H1 (cell line): ENCODE results near the gene AIFM3. TPM values are rescaled to one million over a fixed set of nuclear protein-coding genes. Genes with fewer than 3 reads are reported as not detected.
"Not testable (repeated sequence)": the region's sequence is repeated elsewhere in the genome, so short reads cannot be mapped to it uniquely, and the experiment has no call there.

Experiments used
- CTCF ChIA-PET: fragments of 300-600 bp; sonication (Branson Sonifier 250); formaldehyde crosslinking; loops from one replicate; lab custom pipeline; 2021; ENCODE audit not compliant: partially characterized antibody; lab: Charles Lee
- POLR2A ChIA-PET: fragments of 300-600 bp; sonication (Branson Sonifier 250); formaldehyde crosslinking; loops from one replicate; lab custom pipeline; 2021; ENCODE audit warnings: inconsistent platforms; ENCODE audit not compliant: partially characterized antibody; lab: Charles Lee
- DNase-seq, 2 experiments: peaks; one replicate each; pipeline versions ENCODE4 v3.0.0 to v3.0.0-alpha.2; 2010 to 2022; ENCODE audit warnings: low spot score in 2 of 2, low read depth in 1 of 2, mixed read lengths in 1 of 2
- FAIRE-seq: peaks from 2 replicates; lab custom pipeline; 2011; peaks lifted over from hg19 to GRCh38; lab: Jason Lieb, UNC
- H2AFZ ChIP-seq: 2 replicates; pipeline ENCODE4 v1.8.1; 2012; ENCODE audit warnings: low read length, inconsistent platforms
- H2AK5ac ChIP-seq: 2 replicates; pipeline ENCODE4 v1.6.1; 2013; ENCODE audit warnings: low read depth, low read length
- H2BK120ac ChIP-seq: replicated peaks from 2 replicates; pipeline ENCODE3; 2013; ENCODE audit warnings: low read depth, low read length, inconsistent platforms
- H2BK12ac ChIP-seq: 2 replicates; pipeline ENCODE4 v1.6.1; 2013; ENCODE audit warnings: low read depth, low read length
- H2BK15ac ChIP-seq: 2 replicates; pipeline ENCODE4 v1.6.1; 2013; ENCODE audit warnings: low read length
- H2BK20ac ChIP-seq: 2 replicates; pipeline ENCODE4 v1.6.1; 2013; ENCODE audit warnings: low read length
- H2BK5ac ChIP-seq: 2 replicates; pipeline ENCODE4 v1.6.1; 2013; ENCODE audit warnings: low read depth, low read length
- H3K14ac ChIP-seq: 2 replicates; pipeline ENCODE4 v1.6.1; 2013; ENCODE audit warnings: inconsistent platforms; ENCODE audit not compliant: insufficient read length
- H3K18ac ChIP-seq: 2 replicates; pipeline ENCODE4 v1.6.1; 2013; ENCODE audit warnings: low read length; ENCODE audit errors: extremely low read depth
- H3K23ac ChIP-seq: 2 replicates; pipeline ENCODE4 v1.6.1; 2013; ENCODE audit warnings: inconsistent platforms; ENCODE audit not compliant: insufficient read length
- H3K23me2 ChIP-seq: 2 replicates; pipeline ENCODE4 v1.6.1; 2013; ENCODE audit warnings: low read depth, low read length
- H3K27ac ChIP-seq: 2 replicates; pipeline ENCODE4 v1.6.1; 2011; ENCODE audit warnings: low read depth, low read length, inconsistent platforms
- H3K27me3 ChIP-seq, 4 experiments: replicated peaks in 1 of 4; 1 replicate in 1 of 4; 2 replicates in 3 of 4; pipeline versions ENCODE4 v1.6.1 to v1.8.1; 2011 to 2013; ENCODE audit warnings: low read length in 3 of 4, mild to moderate bottlenecking in 3 of 4, inconsistent platforms in 2 of 4, mixed read lengths in 2 of 4, moderate library complexity in 1 of 4; ENCODE audit not compliant: control insufficient read depth in 3 of 4, insufficient read depth in 3 of 4; ENCODE audit errors: extremely low read depth in 1 of 4
- H3K36me3 ChIP-seq, 4 experiments: 2 replicates each; pipeline versions ENCODE4 v1.6.1 to v1.8.1; 2011 to 2013; ENCODE audit warnings: mild to moderate bottlenecking in 4 of 4, low read length in 3 of 4, moderate library complexity in 2 of 4, control low read depth in 1 of 4, inconsistent platforms in 1 of 4; ENCODE audit not compliant: insufficient read depth in 4 of 4, control insufficient read depth in 2 of 4
- H3K4ac ChIP-seq: replicated peaks from 2 replicates; pipeline ENCODE3; 2013; ENCODE audit warnings: low read length, low read depth, mixed read lengths, inconsistent platforms; ENCODE audit not compliant: insufficient read length
- H3K4me1 ChIP-seq, 4 experiments: replicated peaks in 1 of 4; 1 replicate in 1 of 4; 2 replicates in 3 of 4; pipeline versions ENCODE4 v1.6.1 to v1.8.1; 2011 to 2013; ENCODE audit warnings: low read length in 3 of 4, inconsistent platforms in 2 of 4, mixed read lengths in 1 of 4; ENCODE audit not compliant: insufficient read depth in 4 of 4, control insufficient read depth in 3 of 4
- H3K4me2 ChIP-seq, 2 experiments: 2 replicates each; pipeline versions ENCODE4 v1.6.1 to v1.8.1; 2011 to 2013; ENCODE audit warnings: low read depth in 2 of 2, low read length in 2 of 2, control low read depth in 1 of 2, inconsistent platforms in 1 of 2, mild to moderate bottlenecking in 1 of 2; ENCODE audit not compliant: insufficient read depth in 1 of 2
- H3K4me3 ChIP-seq, 4 experiments: fragments of 200-600, 300-600 bp in 1 of 4; sonication (generic), shearing (Covaris generic), sonication (Bioruptor Twin) in 1 of 4; 2 replicates each; pipeline versions ENCODE4 v1.5.1 to v1.8.1; 2011 to 2016; ENCODE audit warnings: low read length in 4 of 4, low read depth in 3 of 4, control low read depth in 2 of 4, inconsistent platforms in 2 of 4, mild to moderate bottlenecking in 2 of 4, mixed read lengths in 1 of 4, moderate library complexity in 1 of 4; ENCODE audit not compliant: insufficient read depth in 2 of 4; ENCODE audit errors: extremely low read depth in 1 of 4
- H3K56ac ChIP-seq: replicated peaks from 2 replicates; pipeline ENCODE3; 2013; ENCODE audit warnings: low read depth, mild to moderate bottlenecking, mixed read lengths, low read length, inconsistent platforms; ENCODE audit not compliant: insufficient read length
- H3K79me1 ChIP-seq: 2 replicates; pipeline ENCODE4 v1.6.1; 2013; ENCODE audit warnings: low read depth, low read length, control low read depth
- H3K79me2 ChIP-seq, 2 experiments: 2 replicates each; pipeline versions ENCODE4 v1.6.1 to v1.8.1; 2012 to 2013; ENCODE audit warnings: low read length in 2 of 2, mild to moderate bottlenecking in 2 of 2, inconsistent platforms in 1 of 2; ENCODE audit not compliant: insufficient read depth in 2 of 2, control insufficient read depth in 1 of 2
- H3K9ac ChIP-seq, 4 experiments: replicated peaks in 1 of 4; 1 replicate in 1 of 4; 2 replicates in 3 of 4; pipeline versions ENCODE4 v1.6.1 to v1.8.1; 2011 to 2013; ENCODE audit warnings: low read depth in 3 of 4, low read length in 3 of 4, control low read depth in 2 of 4, mild to moderate bottlenecking in 2 of 4, moderate library complexity in 2 of 4, inconsistent platforms in 1 of 4; ENCODE audit errors: extremely low read depth in 1 of 4
- H3K9me3 ChIP-seq, 2 experiments: 2 replicates each; pipeline versions ENCODE4 v1.6.1 to v1.8.1; 2012 to 2013; ENCODE audit warnings: mild to moderate bottlenecking in 2 of 2, moderate library complexity in 2 of 2, control low read depth in 1 of 2, inconsistent platforms in 1 of 2, low read depth in 1 of 2, low read length in 1 of 2, mixed read lengths in 1 of 2; ENCODE audit not compliant: insufficient read depth in 2 of 2
- H4K20me1 ChIP-seq, 2 experiments: replicated peaks in 1 of 2; 2 replicates each; pipeline versions ENCODE3 to v1.8.1; 2011 to 2013; ENCODE audit warnings: inconsistent platforms in 2 of 2, low read length in 2 of 2, mild to moderate bottlenecking in 1 of 2; ENCODE audit not compliant: insufficient read depth in 2 of 2, control insufficient read depth in 1 of 2
- H4K5ac ChIP-seq: 2 replicates; pipeline ENCODE4 v1.6.1; 2013; ENCODE audit warnings: low read length, low read depth, mixed read lengths, inconsistent platforms; ENCODE audit not compliant: insufficient read length
- H4K8ac ChIP-seq: 2 replicates; pipeline ENCODE4 v1.8.0; 2013; ENCODE audit warnings: mild to moderate bottlenecking, moderate library complexity, low read length, inconsistent platforms; ENCODE audit not compliant: insufficient read depth; ENCODE audit errors: extremely low read depth
- H4K91ac ChIP-seq: replicated peaks from 2 replicates; pipeline ENCODE3; 2013; ENCODE audit warnings: low read length, mixed read lengths, inconsistent platforms; ENCODE audit not compliant: insufficient read length
- WGBS, 2 experiments: shearing (Covaris generic) in 1 of 2; methylation state at CpG; one replicate each; pipeline versions ENCODE4 v1.1.6 to v1.1.7; 2013 to 2015; ENCODE audit warnings: low lambda C conversion rate in 2 of 2, mixed read lengths in 2 of 2, inconsistent platforms in 1 of 2, low coverage in 1 of 2, missing lambda C conversion rate in 1 of 2; ENCODE audit not compliant: insufficient replicate concordance in 2 of 2, insufficient coverage in 1 of 2, insufficient read length in 1 of 2; ENCODE audit errors: extremely low coverage in 1 of 2, missing lambda C conversion rate in 1 of 2; 5-methylcytosine and 5-hydroxymethylcytosine counted together
- polyA plus RNA-seq, 7 experiments: library from polyadenylated mRNA; depleted of rRNA in 3 of 7; stranded (reverse) in 5 of 7; unstranded in 2 of 7; fragments of >200 nt in 5 of 7; fragments of 200-250 nt in 2 of 7; gene quantifications; 1 replicate in 5 of 7; 2 replicates in 1 of 7; 4 replicates in 1 of 7; pipeline versions ENCODE4 v1.2.1 to v1.2.3, GENCODE V29; 2011 to 2013; ENCODE audit warnings: missing spikeins in 2 of 7, mixed read lengths in 2 of 7
- total RNA-seq: library from RNA; stranded (reverse); fragmentation: NEBNext Ultra II Directional; extraction: Animal tissue kit (Norgen Biotek cat#: 25700); gene quantifications from 2 replicates; pipeline ENCODE4 v1.2.1, GENCODE V29; 2021

The AIFM3 gene
- total and polyA plus RNA-seq, 2 of the 8 experiments (the other 6 are each of a cell fraction or from before 2014, with no cell fraction given): 0.86 to 1.4 TPM

- not testable (repeated sequence) for H3K9me3 ChIP-seq, H2BK20ac ChIP-seq, H3K27me3 ChIP-seq, H2BK12ac ChIP-seq, H4K5ac ChIP-seq, H3K23ac ChIP-seq, H3K4me1 ChIP-seq, H4K8ac ChIP-seq, H3K14ac ChIP-seq, H3K79me1 ChIP-seq, H2AK5ac ChIP-seq, H3K4me3 ChIP-seq, H2BK15ac ChIP-seq, H4K91ac ChIP-seq, H3K27ac ChIP-seq, H3K56ac ChIP-seq, H3K23me2 ChIP-seq, H3K4ac ChIP-seq, H2BK120ac ChIP-seq, H3K9ac ChIP-seq, H3K18ac ChIP-seq, DNase-seq, H2AFZ ChIP-seq, H2BK5ac ChIP-seq, H3K4me2 ChIP-seq, FAIRE-seq
- Histone ChIP-seq H3K36me3 (peaks cover 4 to 39% (median 13%) of the 10 kb centered on the region in 4 experiments; a peak in 7 of 8 replicates), H4K20me1 (peaks cover 30 to 37% of the 10 kb centered on the region in 2 experiments), H3K79me2 (peaks cover 50 to 96% of the 10 kb centered on the region in 2 experiments)
- CTCF ChIA-PET: interaction anchor here (1.2 kb wide), 1 partner anchor 33 kb away, joined by 3 read pairs; no protein-coding TSS in a partner anchor
- POLR2A ChIA-PET: interaction anchor here (0.7 to 1.4 kb wide), 3 partner anchors 8 to 26 kb away, joined by 3 read pairs; no protein-coding TSS in a partner anchor
- 95% methylated on average over 9 of the region's 9 CpGs; no CpG with 5 or more reads in 1 of the 2 experiments for WGBS, 2 experiments
Measured at GRCh38 chr22:20935049-20935448, 32.0 kb upstream of the AIFM3 start.
